ENCODE measurements around the gene CHST14. TPM values are rescaled to one million over a fixed set of nuclear protein-coding genes. Genes with fewer than 3 reads are reported as not detected.
"Not testable (repeated sequence)": the region's sequence is repeated elsewhere in the genome, so short reads cannot be mapped to it uniquely, and the experiment has no call there.

The CHST14 gene
- polyA plus RNA-seq, 4 donors: 35.3 to 56.7 (median 38.2) TPM

GRCh38 chr15:40439960-40440742, 30.6 kb upstream of the CHST14 start:
- no peak for DNase-seq (ENCODE audit: low read depth in 4 of 4, low spot score in 3 of 4)

DNA sequence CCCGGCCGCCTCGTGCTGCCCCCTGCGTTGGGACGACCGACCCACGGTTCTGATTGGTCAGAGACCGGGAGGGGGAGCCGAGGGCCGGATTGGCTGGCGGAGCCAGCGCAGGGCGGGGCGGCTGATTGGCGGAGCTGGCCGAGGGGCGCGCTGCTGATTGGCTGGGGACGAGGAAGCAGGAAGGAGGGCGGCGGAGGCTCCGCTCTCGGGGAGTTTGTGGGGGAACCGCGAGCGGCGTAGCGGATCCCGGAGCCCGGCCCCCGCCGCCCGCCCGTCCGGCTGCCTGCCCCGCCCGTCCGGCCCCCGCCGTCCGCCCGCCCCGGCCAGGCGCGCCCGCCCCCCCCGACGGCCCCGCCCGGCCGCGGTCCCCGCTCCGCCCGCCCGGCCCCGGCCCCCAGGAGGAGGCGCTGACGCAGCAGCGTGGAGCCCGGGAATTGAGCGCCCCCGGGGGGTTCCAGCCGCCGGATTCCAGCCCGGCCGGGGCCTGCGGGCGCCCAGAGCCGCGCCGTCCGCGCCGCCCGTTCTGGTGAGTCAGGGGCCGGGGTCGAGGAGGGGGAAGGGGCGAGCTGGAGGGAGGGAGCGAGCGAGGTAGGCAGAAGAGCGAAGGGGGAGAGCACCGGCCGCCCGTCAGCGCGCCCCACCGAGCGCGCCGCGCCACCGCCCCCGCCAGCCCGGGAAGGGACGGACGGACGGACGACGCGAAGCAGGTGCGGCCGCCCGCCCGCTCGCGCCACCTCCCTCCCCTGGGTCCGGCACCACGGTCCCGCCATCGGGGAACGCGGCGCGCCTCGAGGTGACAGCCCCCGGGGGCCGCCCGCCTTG, 29.8 kb upstream of the CHST14 start, which contains the start of gene BAHD1:
Gene BAHD1 (plus strand): TSS at position 211 of the 822 bp plus-strand sequence. CDS start 17,512 bp downstream, outside the sequence.
- DNase-seq (ENCODE audit: low read depth in 4 of 4, low spot score in 3 of 4): peak; percentile 79 to 89 (median 86)

DNA sequence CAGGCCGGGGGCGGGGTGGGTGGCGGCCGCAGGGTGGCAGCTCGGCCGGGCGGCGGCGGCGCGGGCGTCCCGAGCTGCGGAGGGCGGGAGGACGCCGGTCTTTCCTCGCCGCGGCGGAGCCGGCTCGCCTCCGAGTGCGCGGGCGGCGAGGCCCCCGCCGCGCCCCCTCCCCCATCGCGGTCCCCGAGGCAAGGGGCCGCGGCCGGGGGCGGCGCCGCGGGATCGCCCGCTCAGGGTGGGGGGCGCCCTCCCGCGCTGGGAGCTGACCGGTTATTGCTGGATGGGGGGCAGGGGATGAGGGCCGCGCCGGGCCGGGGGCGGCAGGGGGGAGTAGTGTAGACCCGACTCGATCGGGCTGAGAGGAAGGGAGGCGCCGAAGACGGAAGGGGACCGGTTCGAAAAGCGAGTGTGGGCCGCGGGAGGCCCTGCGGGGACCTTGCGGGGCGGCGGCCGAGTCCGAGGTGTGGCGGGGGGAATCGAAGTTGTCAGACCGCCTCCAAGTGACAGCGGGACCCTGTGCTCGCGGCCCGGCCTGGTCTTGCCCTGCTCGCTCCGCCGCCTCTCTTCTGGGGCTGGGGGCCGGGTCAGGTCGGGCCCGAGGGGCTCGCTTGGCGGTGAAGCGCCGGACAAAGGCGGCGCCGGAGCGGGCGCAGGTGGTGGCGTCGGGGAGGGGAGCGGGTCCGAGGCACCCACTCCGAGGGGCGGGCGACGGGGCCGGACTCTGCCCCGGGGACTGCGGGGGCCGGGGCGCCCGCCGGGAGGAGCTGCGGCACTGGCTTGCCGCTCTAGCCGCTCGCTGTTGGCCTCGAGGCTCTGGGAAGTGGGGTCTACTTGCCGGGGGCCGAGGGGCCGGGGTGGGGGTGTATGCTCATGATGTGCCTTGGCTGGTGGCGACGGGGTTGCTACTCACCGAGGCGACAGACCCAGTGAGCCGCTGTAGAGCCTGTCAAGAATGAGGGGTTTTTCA, 28.9 kb upstream of the CHST14 start:
- no peak for DNase-seq (ENCODE audit: low read depth in 4 of 4, low spot score in 3 of 4)

DNA sequence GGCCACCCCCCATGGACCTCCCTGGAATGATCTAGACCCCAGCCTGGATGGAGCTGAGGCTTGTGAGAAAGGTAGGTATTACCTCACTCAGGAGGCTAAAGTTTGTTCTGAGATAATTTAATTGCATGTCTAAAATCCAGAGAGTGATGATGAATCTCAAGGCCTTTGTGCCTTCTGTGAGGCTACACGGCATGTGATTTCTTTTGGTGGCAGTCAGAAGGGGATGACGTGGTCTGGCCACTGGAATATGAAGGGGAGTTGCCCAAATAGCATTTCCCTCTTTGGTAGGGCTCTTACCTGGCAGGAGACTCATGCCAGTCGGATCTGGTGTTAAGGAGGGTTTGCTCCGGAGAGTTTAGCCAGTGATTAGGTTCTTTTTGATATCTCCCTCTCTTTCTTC, 27.5 kb upstream of the CHST14 start:
- DNase-seq (ENCODE audit: low read depth in 4 of 4, low spot score in 3 of 4): no peak

GRCh38 chr15:40443846-40444245, 26.9 kb upstream of the CHST14 start:
- DNase-seq (ENCODE audit: low read depth in 4 of 4, low spot score in 3 of 4): no peak

GRCh38 chr15:40444736-40445135, 26.0 kb upstream of the CHST14 start:
- DNase-seq (ENCODE audit: low read depth in 4 of 4, low spot score in 3 of 4): no peak

GRCh38 chr15:40445421-40445922, 25.3 kb upstream of the CHST14 start:
- no peak for DNase-seq (ENCODE audit: low read depth in 4 of 4, low spot score in 3 of 4)

- DNase-seq (ENCODE audit: low read depth in 4 of 4, low spot score in 3 of 4): no peak
Observed at GRCh38 chr15:40446144-40446543, 24.6 kb upstream of the CHST14 start.

- no peak for DNase-seq (ENCODE audit: low read depth in 4 of 4, low spot score in 3 of 4)
Observed at GRCh38 chr15:40448354-40448753, 22.4 kb upstream of the CHST14 start.

- no peak for DNase-seq (ENCODE audit: low read depth in 4 of 4, low spot score in 3 of 4)
Observed at GRCh38 chr15:40449275-40449674, 21.5 kb upstream of the CHST14 start.

DNA sequence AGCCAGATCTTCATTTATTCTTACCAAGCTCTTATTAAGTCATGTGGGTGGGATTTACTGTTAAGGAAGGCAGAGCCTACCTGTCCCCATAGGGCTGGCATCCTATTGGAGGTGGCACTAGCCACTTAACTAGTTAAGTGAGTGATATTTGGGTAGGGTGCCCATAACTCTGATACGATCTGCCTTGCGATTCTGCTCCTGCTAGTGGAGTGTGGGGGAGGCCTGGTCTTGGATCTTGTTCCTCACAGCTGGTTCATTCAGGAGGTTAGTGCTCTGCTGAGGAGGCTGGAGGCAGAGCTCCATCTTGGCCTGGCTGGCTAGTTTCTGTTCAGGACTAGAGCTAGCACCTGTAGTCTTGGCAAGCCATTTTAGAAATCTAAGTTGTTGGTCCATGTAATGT, 20.7 kb upstream of the CHST14 start:
- DNase-seq (ENCODE audit: low read depth in 4 of 4, low spot score in 3 of 4): no peak

DNA sequence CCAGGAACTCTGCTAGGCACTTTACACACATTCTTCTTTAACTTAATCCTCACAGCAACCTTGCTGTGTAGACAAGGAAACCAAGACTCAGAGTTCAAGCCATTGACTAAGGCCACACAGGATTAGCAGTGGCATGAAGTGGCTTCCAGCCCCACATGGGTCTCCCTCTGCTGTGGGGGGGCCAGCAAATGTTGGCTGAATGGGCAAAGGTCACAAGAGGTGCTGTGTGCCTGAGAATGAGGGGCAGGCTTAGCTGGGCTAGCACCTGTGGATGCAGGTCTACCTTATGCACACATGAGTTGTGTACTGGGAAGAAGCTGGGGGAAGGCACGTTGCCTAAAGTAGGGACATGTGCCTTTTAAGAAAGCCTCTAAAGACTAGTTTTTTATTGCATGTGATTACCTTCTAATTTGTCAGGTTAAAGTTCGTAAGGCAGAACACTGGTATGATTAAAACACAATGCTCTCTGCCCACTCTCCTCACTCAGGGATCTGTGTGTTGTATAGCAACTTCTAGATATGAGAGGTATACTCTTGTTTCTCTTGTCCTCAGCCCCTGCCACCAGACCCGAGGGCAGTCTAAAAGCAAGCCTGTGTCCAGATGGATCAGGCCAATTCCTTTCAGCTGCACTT, 19.1 kb upstream of the CHST14 start:
- DNase-seq (ENCODE audit: low read depth in 4 of 4, low spot score in 3 of 4): no peak

DNA sequence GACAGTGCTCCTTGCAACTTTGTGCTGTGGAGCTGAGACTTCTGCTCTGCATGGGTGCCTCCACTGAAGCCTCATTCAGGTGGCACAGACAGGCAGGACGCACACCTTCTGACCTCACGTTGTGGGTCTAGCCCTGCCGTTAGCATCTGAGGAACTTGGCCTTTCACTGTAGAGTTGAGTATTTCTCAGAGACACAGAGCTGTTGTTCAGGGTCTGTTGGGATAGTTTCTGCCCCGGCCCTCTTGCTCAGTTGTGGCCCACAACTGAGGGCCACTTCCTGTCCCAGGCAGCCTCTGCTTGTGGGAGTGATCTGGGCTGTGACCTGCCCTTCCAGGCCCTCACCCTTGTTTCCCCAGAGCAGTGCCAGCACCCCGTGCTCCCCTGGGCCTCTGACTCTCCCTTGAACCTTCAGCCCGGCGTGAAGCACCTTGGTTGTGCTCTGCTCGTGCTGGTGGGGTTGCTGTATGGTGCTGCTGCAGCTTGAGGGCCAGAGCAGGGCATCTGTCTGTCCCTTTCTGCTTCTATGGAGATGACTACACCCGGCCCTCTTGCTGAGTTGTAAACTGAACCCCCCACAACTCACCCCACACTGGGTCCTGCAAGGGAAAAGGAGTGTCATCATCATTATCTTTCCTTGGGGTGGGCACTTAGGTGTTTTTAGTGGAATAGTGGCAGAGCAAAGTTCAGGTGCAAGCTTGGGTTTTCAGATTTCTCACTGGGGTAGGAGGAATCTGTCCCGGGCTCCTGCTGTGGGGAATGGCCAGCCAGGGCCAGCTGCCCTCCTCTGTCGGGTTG, 18.3 kb upstream of the CHST14 start:
- DNase-seq (ENCODE audit: low read depth in 4 of 4, low spot score in 3 of 4): no peak

DNA sequence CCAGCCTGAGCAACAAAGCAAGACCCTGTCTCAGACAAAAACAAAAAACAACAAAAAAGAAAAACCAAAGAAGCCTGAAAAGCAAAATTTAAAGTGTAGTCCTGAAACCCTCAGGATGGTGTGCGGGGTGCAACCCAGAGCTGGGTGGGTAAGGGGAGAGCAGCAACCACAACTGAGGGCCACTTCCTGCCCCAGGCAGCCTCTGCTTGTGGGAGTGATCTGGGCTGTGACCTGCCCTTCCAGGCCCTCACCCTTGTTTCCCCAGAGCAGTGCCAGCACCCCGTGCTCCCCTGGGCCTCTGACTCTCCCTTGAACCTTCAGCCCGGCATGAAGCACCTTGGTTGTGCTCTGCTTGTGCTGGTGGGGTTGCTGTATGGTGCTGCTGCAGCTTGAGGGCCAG, 16.8 kb upstream of the CHST14 start:
- not testable (repeated sequence) for DNase-seq (ENCODE audit: low read depth in 4 of 4, low spot score in 3 of 4)

GRCh38 chr15:40454904-40455391, 15.8 kb upstream of the CHST14 start:
- DNase-seq (ENCODE audit: low read depth in 4 of 4, low spot score in 3 of 4): no peak

GRCh38 chr15:40456299-40456712, 14.5 kb upstream of the CHST14 start:
- no peak for DNase-seq (ENCODE audit: low read depth in 4 of 4, low spot score in 3 of 4)

DNA sequence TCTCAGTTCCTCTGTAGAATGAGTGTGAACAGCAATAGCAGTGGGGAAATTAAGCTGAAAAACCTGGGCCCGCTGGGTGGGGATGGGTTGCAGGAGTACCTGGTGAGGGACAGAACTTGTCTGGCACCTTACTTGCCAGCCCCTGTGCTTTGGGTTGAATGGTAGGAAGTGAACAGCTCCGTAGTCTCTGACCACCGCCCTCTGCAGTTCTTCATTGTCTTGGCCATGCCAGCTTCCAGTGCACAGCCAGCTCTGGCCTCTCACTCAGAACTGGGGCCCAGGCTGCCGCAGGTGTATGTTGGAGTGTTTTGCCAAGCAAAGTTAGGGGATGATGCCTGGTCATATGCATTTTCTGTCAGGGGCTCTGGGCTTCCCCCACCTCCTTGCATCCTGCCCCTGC, 14.0 kb upstream of the CHST14 start:
- no peak for DNase-seq (ENCODE audit: low read depth in 4 of 4, low spot score in 3 of 4)

DNA sequence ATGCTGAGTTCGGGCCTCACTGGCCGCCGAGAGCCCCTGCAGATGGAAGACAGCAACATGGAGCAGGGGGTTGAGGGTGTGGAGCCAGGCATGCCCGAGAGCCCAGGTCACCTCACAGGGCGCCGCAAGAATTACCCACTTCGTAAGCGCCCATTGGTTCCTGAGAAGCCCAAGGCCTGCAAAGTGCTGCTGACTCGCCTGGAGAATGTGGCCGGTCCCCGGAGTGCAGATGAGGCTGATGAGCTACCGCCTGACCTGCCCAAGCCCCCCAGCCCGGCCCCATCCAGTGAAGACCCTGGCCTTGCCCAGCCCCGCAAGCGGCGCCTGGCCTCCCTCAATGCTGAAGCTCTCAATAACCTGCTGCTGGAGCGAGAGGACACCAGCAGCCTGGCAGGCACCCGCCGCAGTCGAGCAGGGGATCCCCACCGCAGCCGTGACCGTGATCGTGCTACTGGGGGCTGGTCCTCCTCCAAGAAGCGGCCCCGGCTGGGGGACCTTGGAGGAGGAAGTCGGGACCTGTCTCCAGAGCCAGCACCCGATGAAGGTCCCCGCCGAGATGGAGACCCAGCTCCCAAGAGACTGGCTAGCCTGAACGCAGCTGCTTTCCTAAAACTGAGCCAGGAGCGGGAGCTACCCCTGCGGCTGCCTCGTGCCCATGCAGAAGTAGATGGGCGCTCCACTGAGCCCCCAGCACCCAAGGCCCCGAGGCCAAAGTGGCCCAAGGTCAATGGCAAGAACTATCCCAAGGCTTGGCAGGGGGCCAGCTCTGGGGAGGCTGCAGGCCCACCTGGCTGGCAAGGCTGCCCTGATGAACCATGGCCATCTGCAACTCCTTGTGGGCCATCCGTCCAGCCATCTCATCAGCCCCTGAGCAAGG, 12.1 kb upstream of the CHST14 start:
- DNase-seq (ENCODE audit: low read depth in 4 of 4, low spot score in 3 of 4): no peak

All from left renal pelvis (tissue), 4 donors.